H9 (cell line): Measurements from ENCODE around the gene ARL4D. TPM values are rescaled to one million over a fixed set of nuclear protein-coding genes. Genes with fewer than 3 reads are reported as not detected.

Experiments used
- DNase-seq: peaks from one replicate; pipeline ENCODE4 v3.0.0-alpha.2; 2017
- H2AFZ ChIP-seq: one replicate; pipeline ENCODE4 v1.6.1; 2013; ENCODE audit warnings: mild to moderate bottlenecking, low read length, control low read depth, moderate library complexity
- H2AK5ac ChIP-seq: 2 replicates; pipeline ENCODE4 v1.6.1; 2013; ENCODE audit warnings: low read length, control low read depth, mixed read lengths; ENCODE audit not compliant: insufficient read length
- H2BK120ac ChIP-seq: one replicate; pipeline ENCODE4 v1.6.1; 2013; ENCODE audit warnings: low read depth, mild to moderate bottlenecking, low read length, control low read depth, inconsistent platforms; ENCODE audit not compliant: poor library complexity, severe bottlenecking
- H2BK12ac ChIP-seq: 2 replicates; pipeline ENCODE4 v1.6.1; 2013; ENCODE audit warnings: low read length, control low read depth, mixed read lengths, low read depth; ENCODE audit not compliant: insufficient read length
- H2BK15ac ChIP-seq: 2 replicates; pipeline ENCODE4 v1.6.1; 2013; ENCODE audit warnings: low read depth, low read length, control low read depth
- H2BK20ac ChIP-seq: one replicate; pipeline ENCODE4 v1.6.1; 2013; ENCODE audit warnings: low read depth, mild to moderate bottlenecking, low read length, control low read depth, inconsistent platforms; ENCODE audit not compliant: poor library complexity, severe bottlenecking
- H2BK5ac ChIP-seq: 2 replicates; pipeline ENCODE4 v1.6.1; 2013; ENCODE audit warnings: low read length, control low read depth, mixed read lengths; ENCODE audit not compliant: insufficient read length
- H3K14ac ChIP-seq: 2 replicates; pipeline ENCODE4 v1.6.1; 2013; ENCODE audit warnings: low read length, control low read depth; ENCODE audit not compliant: insufficient read depth
- H3K18ac ChIP-seq: 2 replicates; pipeline ENCODE4 v1.6.1; 2013; ENCODE audit warnings: low read depth, mild to moderate bottlenecking, mixed read lengths, low read length, control low read depth; ENCODE audit not compliant: insufficient read length
- H3K23ac ChIP-seq: 2 replicates; pipeline ENCODE4 v1.6.1; 2013; ENCODE audit warnings: low read length, control low read depth, mixed read lengths, low read depth; ENCODE audit not compliant: insufficient read length
- H3K23me2 ChIP-seq: 2 replicates; pipeline ENCODE4 v1.6.1; 2013; ENCODE audit warnings: low read depth, mild to moderate bottlenecking, mixed read lengths, low read length, control low read depth; ENCODE audit not compliant: insufficient read length, poor library complexity, severe bottlenecking
- H3K27ac ChIP-seq: 2 replicates; pipeline ENCODE4 v1.5.1; 2013; ENCODE audit warnings: low read length, control low read depth, mixed read lengths, low read depth; ENCODE audit not compliant: insufficient read length
- H3K27me3 ChIP-seq: 2 replicates; pipeline ENCODE4 v1.6.1; 2013; ENCODE audit warnings: low read length, control low read depth, inconsistent platforms; ENCODE audit not compliant: insufficient read depth
- H3K4ac ChIP-seq: 2 replicates; pipeline ENCODE4 v1.6.1; 2013; ENCODE audit warnings: low read depth, mild to moderate bottlenecking, control low read depth, inconsistent platforms, low read length, moderate library complexity
- H3K4me1 ChIP-seq: 2 replicates; pipeline ENCODE4 v1.6.1; 2013; ENCODE audit warnings: low read length, control low read depth, inconsistent platforms; ENCODE audit not compliant: insufficient read depth
- H3K4me2 ChIP-seq: 2 replicates; pipeline ENCODE4 v1.6.1; 2013; ENCODE audit warnings: low read length, control low read depth, mixed read lengths; ENCODE audit not compliant: insufficient read length, insufficient read depth
- H3K56ac ChIP-seq: 2 replicates; pipeline ENCODE4 v1.6.1; 2013; ENCODE audit warnings: low read depth, mild to moderate bottlenecking, mixed read lengths, low read length, control low read depth; ENCODE audit not compliant: insufficient read length
- H3K79me1 ChIP-seq: 2 replicates; pipeline ENCODE4 v1.6.1; 2013; ENCODE audit warnings: low read depth, mild to moderate bottlenecking, moderate library complexity, low read length, control low read depth, inconsistent platforms; ENCODE audit not compliant: insufficient read depth, poor library complexity, severe bottlenecking
- H3K79me2 ChIP-seq: 2 replicates; pipeline ENCODE4 v1.6.1; 2013; ENCODE audit warnings: low read length, control low read depth, inconsistent platforms; ENCODE audit not compliant: insufficient read depth
- H3K9ac ChIP-seq: 2 replicates; pipeline ENCODE4 v1.6.1; 2013; ENCODE audit warnings: low read length, control low read depth, mixed read lengths; ENCODE audit not compliant: insufficient read length; ENCODE audit errors: extremely low read depth
- H3K9me3 ChIP-seq: one replicate; pipeline ENCODE4 v1.6.1; 2013; ENCODE audit warnings: low read depth, low read length, inconsistent platforms; ENCODE audit not compliant: control insufficient read depth
- H3T11ph ChIP-seq: one replicate; pipeline ENCODE4 v1.6.1; 2013; ENCODE audit warnings: mild to moderate bottlenecking, low read length, control low read depth, inconsistent platforms
- H4K20me1 ChIP-seq: one replicate; pipeline ENCODE4 v1.6.1; 2013; ENCODE audit not compliant: control insufficient read depth, insufficient read length, insufficient read depth
- H4K5ac ChIP-seq: 2 replicates; pipeline ENCODE4 v1.6.1; 2013; ENCODE audit warnings: low read depth, mild to moderate bottlenecking, mixed read lengths, low read length, control low read depth; ENCODE audit not compliant: insufficient read length
- H4K8ac ChIP-seq: replicated peaks from 2 replicates; pipeline ENCODE4 v1.6.1; 2013; ENCODE audit warnings: low read length, control low read depth, mixed read lengths, low read depth; ENCODE audit not compliant: insufficient read length
- H4K91ac ChIP-seq: 2 replicates; pipeline ENCODE4 v1.6.1; 2013; ENCODE audit warnings: low read depth, mild to moderate bottlenecking, moderate library complexity, mixed read lengths, low read length, control low read depth; ENCODE audit not compliant: insufficient read length
- H3K27ac Mint-ChIP-seq, 3 experiments: 2 replicates in 2 of 3; 3 replicates in 1 of 3; pipeline ENCODE4 v1.8.0; 2020 to 2021; ENCODE audit warnings: mixed read lengths in 3 of 3, mild to moderate bottlenecking in 1 of 3, moderate library complexity in 1 of 3
- H3K27me3 Mint-ChIP-seq: 2 replicates; pipeline ENCODE4 v1.8.0; 2021; ENCODE audit warnings: low read depth, mild to moderate bottlenecking, moderate library complexity, mixed read lengths
- H3K36me3 Mint-ChIP-seq, 3 experiments: 2 replicates in 2 of 3; 3 replicates in 1 of 3; pipeline ENCODE4 v1.8.0; 2020 to 2021; ENCODE audit warnings: low read depth in 3 of 3, mixed read lengths in 3 of 3; ENCODE audit not compliant: insufficient read depth in 1 of 3
- H3K4me1 Mint-ChIP-seq, 2 experiments: 2 replicates each; pipeline ENCODE4 v1.8.0; 2020; ENCODE audit warnings: mixed read lengths in 2 of 2
- H3K4me3 Mint-ChIP-seq, 2 experiments: 2 replicates in 1 of 2; 3 replicates in 1 of 2; pipeline ENCODE4 v1.8.0; 2020 to 2021; ENCODE audit warnings: mild to moderate bottlenecking in 2 of 2, mixed read lengths in 2 of 2, moderate library complexity in 1 of 2
- H3K9me3 Mint-ChIP-seq, 2 experiments: 2 replicates in 1 of 2; 3 replicates in 1 of 2; pipeline ENCODE4 v1.8.0; 2020; ENCODE audit warnings: mild to moderate bottlenecking in 2 of 2, mixed read lengths in 2 of 2, moderate library complexity in 1 of 2
- CTCF ChIP-seq: fragments of 200-600 bp; sonication (generic); conservative IDR thresholded peaks from 3 replicates; pipeline ENCODE4 v1.8.0; 2021; ENCODE audit warnings: antibody characterized with exemption, mild to moderate bottlenecking
- WGBS: extraction: QIAGEN DNeasy Blood & Tissue Kit; methylation state at CpG from one replicate; pipeline ENCODE4 v1.1.7; 2013; ENCODE audit warnings: missing lambda C conversion rate, low lambda C conversion rate, mixed read lengths; ENCODE audit not compliant: insufficient read length; ENCODE audit errors: extremely low coverage; 5-methylcytosine and 5-hydroxymethylcytosine counted together
- total RNA-seq: library from RNA; stranded (reverse); gene quantifications from 2 replicates; pipeline ENCODE4 v1.2.1, GENCODE V29; 2021

The ARL4D gene
- total RNA-seq, 1 experiment from 2014 or later, result 6.2 TPM

DNA sequence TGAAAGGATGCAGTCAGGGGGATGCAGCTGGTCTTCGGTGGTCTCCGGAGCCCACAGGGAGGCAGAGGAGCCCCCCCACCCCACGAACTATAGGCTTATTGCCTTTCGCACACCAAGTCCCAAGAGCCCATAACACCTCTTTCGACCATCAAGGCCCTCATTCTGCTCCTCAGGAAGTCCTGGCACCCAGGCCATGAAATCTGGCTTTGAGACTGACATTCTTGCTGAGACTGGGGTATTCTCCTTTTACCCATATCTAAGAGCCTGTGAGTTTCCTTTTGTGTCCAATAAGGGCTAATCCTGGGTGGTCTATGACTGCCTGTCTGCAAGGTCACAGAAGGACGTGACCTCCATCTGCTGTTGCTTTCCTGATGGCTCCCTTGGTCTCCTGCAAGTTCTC, 6.4 kb upstream of the ARL4D start:
- H2AFZ ChIP-seq, result no peak overlapping the region
- H4K8ac ChIP-seq, result no peak overlapping the region
- H3K23me2 ChIP-seq, result peaks cover 17% of the 10 kb centered on the region
- H2BK20ac ChIP-seq, result no peak overlapping the region
- no peak overlapping the region for H2BK120ac ChIP-seq
- no peaks in the 10 kb centered on the region for H3K79me1 ChIP-seq
- no peak overlapping the region for H3K14ac ChIP-seq
- H2BK15ac ChIP-seq, result no peak overlapping the region
- no peaks in the 10 kb centered on the region for H4K20me1 ChIP-seq
- no peak overlapping the region for H2BK5ac ChIP-seq
- no peaks in the 10 kb centered on the region for H3K79me2 ChIP-seq
- H3K27me3 ChIP-seq, result no peaks in the 10 kb centered on the region
- no peak for TF ChIP-seq CTCF
- H3T11ph ChIP-seq, result no peak overlapping the region
- no peaks in the 10 kb centered on the region for H3K9me3 Mint-ChIP-seq
- no peak overlapping the region for H4K5ac ChIP-seq
- no peak overlapping the region for H3K27ac Mint-ChIP-seq
- no peak overlapping the region for H3K56ac ChIP-seq
- no peak overlapping the region for H2BK12ac ChIP-seq
- no peak overlapping the region for H3K4ac ChIP-seq
- H2AK5ac ChIP-seq, result no peak overlapping the region
- no peak overlapping the region for H3K4me2 ChIP-seq
- no peaks in the 10 kb centered on the region for H3K9me3 ChIP-seq
- H3K18ac ChIP-seq, result no peak overlapping the region
- H3K27ac ChIP-seq, result no peak overlapping the region
- H3K9ac ChIP-seq, result no peak overlapping the region
- peaks cover 15 to 17% of the 10 kb centered on the region in 2 experiments for H3K4me1 Mint-ChIP-seq
- H3K4me1 ChIP-seq, result no peaks in the 10 kb centered on the region
- no peak overlapping the region for H4K91ac ChIP-seq
- DNase-seq, result no peak
- no CpG with 5 or more reads among the region's 6 CpGs for WGBS
- no peaks in the 10 kb centered on the region for H3K36me3 Mint-ChIP-seq
- no peak overlapping the region for H3K4me3 Mint-ChIP-seq
- peaks cover 1% of the 10 kb centered on the region for H3K27me3 Mint-ChIP-seq
- H3K23ac ChIP-seq, result no peak overlapping the region
